GM19467 (cell line): ENCODE measurements around the gene SETD5.

Experiments
- ATAC-seq: cut with Tn5 transposase; IDR thresholded peaks from one replicate; pipeline ENCODE4 v1.9.1; 2021; ENCODE audit warnings: mild to moderate bottlenecking, moderate library complexity; ENCODE audit not compliant: unreplicated experiment

SETD5 gene, protein sequence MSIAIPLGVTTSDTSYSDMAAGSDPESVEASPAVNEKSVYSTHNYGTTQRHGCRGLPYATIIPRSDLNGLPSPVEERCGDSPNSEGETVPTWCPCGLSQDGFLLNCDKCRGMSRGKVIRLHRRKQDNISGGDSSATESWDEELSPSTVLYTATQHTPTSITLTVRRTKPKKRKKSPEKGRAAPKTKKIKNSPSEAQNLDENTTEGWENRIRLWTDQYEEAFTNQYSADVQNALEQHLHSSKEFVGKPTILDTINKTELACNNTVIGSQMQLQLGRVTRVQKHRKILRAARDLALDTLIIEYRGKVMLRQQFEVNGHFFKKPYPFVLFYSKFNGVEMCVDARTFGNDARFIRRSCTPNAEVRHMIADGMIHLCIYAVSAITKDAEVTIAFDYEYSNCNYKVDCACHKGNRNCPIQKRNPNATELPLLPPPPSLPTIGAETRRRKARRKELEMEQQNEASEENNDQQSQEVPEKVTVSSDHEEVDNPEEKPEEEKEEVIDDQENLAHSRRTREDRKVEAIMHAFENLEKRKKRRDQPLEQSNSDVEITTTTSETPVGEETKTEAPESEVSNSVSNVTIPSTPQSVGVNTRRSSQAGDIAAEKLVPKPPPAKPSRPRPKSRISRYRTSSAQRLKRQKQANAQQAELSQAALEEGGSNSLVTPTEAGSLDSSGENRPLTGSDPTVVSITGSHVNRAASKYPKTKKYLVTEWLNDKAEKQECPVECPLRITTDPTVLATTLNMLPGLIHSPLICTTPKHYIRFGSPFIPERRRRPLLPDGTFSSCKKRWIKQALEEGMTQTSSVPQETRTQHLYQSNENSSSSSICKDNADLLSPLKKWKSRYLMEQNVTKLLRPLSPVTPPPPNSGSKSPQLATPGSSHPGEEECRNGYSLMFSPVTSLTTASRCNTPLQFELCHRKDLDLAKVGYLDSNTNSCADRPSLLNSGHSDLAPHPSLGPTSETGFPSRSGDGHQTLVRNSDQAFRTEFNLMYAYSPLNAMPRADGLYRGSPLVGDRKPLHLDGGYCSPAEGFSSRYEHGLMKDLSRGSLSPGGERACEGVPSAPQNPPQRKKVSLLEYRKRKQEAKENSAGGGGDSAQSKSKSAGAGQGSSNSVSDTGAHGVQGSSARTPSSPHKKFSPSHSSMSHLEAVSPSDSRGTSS (N-terminal part only)

DNA sequence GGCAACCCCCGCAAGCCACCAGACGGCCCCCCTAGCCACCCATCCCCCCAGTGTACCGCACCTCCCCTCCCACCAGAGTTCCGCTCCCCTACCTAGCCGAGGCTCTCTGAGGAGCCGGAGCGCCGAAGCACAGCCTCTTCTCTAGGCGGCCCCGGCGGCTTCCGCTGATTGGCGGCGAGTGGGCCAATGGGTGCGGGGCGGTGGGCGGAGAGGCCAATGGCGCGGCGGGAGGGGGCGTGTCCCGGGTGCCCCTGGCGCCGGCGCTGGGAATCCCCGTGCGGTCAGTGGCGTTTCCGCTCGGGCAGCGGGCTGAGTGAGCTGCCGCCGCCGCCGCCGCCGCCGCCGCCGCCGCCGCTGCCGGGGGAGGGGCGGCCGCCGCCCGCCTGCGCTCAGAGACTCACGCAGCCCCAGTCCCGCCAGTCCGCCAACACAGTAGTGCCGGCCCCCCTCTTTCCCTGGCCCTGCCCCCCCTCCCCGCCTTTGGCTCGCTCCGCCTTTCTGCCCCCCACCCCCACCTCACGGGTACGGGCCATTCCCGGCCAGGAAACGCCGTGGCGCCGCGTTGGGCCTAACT, at the start of gene SETD5:
Gene SETD5 (plus strand): TSS at position 284 of the 574 bp plus-strand sequence. CDS start 31,324 bp downstream, outside the sequence.
- peak; percentile 51 for ATAC-seq

DNA sequence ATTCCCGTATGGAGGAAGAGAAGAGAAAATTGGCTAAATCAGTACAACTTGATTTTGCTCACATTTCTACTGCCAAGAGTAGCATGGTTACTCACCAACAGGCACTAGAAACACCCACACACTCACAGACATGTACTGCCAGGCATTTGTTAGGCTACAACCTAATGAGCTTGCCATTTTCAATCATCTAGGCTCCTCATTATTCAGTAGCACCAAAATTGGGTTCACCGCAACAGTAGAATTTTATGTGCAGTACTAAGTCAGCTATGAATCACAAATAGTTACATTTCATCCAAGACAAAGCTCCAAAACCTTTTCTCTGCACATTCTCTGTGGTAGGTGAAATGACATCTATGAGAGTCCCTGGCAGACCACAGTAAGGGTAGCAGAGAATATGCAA, 49.5 kb upstream of the SETD5 start:
- ATAC-seq, result no peak

DNA sequence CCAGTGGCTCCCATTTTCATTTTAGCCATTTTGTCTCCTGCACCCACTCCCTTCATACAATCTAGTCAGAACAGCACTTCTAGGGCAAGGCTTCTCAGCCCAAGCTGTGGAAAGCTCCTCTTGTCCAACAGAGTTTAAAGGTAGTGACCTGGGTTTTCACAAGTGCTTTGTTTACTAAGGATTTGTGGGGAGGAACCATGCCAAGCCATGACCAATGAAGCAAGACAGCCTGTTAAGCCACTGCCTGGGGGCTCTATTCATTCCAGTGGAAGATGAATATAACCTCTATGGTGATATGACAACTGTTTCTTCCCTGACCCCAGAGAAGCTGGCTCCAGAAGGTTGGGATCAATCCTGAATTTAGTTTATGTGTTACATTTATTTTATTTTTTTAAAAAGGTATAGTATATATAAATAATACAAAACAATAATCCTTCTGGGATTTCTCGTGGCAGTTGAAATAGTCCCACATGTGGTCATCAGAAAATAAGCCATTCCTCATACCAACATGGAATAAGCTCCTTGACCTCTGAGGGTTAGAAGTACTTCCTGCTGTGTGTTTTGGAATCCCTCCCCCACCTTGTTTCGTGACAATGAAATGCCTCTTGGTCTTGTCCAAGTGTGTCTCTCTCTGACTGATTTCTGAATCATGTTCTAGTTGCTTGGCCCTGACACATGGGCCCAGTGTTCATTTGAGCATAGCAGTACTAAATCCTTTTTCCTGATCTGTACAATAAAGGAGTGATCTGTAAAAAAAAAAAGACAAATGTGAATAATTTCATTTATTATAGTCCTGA, 47.9 kb upstream of the SETD5 start:
- no peak for ATAC-seq

DNA sequence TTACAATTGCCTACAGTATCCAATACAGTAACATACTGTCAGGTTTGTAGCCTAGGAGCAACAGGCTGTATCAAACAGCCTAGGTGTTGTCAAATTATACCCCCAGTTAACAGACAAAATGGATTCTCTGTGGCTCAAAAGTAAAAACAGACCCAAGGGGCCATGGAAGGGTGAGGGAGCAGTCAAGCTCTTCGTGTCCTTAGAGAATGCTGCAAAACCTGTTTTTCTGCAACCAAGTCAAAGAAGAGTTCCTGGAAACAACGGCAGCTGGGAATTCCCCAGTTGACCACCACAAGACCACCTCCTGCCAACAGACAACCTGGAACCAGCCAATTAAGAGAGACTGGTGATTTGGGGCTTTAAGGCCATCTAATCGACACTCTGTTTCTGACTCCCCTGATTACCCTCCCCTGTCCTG, 45.7 kb upstream of the SETD5 start:
- no peak for ATAC-seq

DNA sequence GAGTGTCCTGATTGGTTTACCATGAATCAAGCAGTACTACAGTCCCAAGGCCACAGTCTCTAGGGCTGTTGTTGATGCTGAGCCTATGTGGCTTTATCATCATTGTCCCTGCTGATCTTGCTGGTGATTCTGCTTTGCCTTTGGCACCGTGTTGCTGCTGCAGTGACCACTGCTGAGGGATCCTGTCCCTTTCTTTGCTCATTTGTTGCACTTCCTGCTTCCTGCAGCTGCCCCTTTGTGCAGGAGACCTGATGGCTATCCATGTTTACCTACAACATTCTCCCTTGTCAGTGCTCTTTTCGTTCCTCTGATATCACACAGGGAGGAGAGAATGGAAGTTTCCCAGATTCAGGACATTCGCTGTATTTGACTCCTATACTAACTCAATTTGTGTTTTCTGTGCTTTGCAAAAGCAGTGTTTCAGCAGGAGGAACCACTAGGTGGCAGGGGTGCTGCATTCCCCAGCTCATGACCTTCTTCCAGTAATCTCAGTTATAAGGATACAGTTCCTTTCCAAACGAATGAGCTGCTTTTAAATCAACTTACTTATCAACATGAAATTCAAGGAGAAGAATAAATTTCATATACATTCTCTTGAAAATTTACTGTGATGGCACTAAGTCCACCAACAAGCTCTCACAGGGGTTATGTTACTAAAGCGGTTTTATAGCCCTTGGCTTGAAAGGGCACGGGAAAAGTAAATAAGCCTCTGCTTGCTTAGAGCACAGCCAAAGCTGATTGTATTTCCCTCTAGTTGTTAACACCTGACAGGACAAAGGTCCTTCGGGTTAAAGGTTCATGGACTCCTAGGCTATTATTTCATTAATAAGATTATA, 44.3 kb upstream of the SETD5 start:
- ATAC-seq, result no peak

DNA sequence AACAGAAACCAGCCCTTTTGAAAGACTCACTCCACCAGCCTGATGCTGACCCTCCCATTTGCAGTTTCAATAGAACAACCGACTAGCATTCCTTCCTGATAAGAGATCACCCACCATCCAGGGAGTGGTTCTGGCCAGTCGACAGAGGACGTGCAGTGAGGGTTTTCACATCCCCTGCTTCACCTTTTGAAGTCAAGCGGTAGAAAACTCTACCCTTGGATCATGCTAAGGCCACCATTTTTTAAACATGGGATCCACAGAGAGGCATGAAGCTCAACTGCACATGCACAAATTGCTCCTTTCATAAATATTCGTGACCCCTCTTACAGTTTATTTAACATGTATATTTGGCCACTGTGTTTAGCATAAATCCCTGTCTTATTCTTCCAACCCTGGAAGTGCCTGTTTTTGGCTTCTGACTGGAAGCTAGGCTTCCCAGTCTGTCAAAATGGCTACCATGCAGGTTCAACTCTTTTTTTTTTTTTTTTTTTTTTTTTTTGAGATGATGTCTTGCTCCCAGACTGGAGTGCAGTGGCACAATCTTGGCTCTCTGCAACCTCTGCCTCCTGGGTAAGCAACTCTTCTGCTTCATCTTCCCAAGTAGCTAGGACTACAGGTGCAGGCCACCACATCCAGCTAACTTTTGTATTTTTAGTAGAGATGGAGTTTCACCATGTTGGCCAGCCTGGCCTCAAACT, 35.6 kb upstream of the SETD5 start:
- no peak for ATAC-seq

DNA sequence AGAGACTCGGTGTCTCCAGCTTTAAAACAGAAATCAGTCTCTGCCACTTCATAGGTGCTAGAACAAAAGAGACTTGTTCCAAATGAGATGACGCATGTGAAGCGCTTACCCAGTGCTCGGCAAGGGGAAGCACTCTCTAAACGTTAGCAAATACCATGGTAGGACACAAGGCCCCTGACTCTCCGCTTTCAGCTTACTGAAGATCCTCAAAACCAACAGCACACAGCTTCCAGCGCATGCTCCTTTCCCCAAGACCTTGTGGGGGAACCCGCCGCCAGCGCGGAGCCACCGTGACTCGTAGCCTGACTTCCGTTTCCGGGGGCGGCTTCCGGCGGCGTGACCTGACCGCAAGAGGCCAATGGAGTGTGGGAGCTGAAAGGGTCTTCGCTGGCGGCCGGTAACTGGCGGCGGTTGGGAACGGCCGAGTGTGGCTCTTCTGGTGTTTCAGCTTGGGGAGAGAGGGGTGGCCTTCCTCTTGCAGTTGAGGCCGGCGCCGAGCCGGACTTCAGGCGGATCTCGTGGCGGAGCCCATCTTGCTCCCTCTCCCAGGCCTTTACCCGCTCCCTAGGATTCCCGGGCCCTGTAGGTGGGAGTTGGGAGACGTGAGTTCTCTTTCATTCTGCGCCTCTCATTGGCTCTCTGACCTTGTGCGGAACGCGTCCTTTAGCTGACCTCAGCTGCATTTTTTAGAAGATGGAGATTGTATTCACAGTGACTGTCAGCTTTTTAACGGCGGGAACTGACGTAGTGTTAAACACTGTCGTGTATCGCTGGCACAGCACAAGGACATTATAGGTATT, 34.5 kb upstream of the SETD5 start, which contains the start of gene THUMPD3:
Gene THUMPD3 (plus strand): TSS at position 324 of the 800 bp plus-strand sequence. CDS start 2,015 bp downstream, outside the sequence.
- ATAC-seq, result peak; percentile 98

DNA sequence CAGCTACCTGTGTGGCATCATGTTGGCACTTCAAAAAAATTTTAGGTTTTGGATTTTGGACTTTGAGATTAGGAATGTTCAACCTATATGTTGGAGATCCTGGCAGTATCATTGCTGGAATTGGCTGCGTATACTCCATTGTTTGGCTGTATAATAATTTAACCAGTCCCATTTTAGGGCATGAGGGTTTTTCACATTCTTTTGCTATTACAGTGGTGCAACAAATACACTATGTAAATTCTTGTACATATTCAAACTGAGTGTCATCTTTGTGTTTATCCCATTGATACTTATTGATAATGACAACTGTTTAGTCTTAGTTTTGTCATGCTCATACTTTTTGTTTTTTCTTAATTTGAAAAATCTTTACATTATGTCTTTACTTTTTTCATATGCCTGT, 27.9 kb upstream of the SETD5 start:
- no peak for ATAC-seq

DNA sequence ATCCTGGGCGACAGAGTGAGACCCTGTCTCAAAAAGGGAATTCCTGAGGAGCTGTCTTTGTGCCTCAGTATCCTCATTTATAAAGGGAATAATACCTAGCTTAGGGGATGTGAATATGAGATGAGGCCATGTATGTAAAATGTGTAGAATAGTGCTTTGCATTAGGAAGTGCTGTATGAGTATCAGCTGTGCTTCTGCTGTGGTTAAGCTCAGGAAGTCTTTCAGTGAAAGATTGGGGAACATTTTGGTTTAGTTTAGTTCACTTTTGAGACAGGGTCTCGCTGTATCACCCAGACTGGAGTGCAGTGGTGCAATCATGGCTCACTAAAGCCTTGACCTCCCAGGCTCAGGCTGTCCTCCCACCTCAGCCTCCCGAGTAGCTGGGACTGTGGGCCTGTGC, 23.9 kb upstream of the SETD5 start:
- no peak for ATAC-seq

DNA sequence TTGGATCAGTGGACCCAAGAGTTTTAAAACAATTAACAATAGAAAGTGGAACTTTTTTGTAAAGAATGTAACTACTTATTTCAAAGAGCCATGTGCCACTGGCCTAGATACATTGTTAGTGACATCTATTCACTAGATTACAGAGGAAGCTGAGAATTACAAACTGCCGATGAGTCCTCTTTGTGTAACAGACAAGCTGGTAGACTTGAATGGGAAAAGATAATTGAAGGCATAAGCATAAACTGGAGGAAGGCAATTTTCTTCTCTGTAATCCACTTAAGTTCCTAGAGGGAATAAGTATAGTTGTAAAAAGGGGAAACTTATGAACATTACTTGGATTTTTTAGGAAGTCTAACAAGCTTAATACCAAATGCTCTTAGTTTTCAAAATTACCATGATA, 19.4 kb upstream of the SETD5 start:
- no peak for ATAC-seq

DNA sequence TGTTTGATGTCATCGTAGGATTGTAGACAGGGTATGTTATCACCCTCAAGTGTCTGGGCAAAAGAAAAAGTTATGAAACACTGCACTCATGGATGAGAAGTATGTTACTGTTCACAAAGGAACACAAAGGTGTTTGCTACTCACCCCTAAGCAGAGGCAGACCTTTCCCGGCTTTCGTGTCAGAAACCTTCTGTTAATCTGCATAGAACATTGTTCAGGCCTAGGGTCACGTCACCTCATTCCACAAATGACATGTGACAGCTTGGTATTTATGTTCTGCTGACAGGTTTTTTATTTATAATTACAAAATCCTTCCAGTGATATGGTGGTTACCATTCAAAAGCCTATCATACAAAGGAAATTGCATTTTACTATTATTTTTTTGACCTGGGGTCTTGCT, 18.1 kb upstream of the SETD5 start:
- ATAC-seq, result no peak

DNA sequence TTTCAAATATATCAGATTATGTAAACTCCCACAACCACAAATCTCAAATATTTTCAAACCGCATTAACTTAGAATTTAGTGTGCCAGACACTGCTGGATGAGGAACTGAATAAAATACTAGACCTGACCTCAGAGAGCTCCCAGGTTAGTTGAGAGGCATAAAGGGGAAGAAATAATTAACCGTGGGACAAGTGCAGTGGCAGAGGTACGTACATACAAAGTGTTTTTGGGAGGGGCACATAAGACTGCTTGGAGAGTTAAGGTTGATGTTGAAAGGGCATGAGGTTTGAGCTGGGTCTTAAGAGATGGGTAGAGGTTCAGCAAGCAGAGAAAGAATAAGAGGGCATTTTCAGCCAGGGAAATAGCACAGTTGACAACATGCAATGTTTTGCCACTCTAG, 17.4 kb upstream of the SETD5 start:
- no peak for ATAC-seq

DNA sequence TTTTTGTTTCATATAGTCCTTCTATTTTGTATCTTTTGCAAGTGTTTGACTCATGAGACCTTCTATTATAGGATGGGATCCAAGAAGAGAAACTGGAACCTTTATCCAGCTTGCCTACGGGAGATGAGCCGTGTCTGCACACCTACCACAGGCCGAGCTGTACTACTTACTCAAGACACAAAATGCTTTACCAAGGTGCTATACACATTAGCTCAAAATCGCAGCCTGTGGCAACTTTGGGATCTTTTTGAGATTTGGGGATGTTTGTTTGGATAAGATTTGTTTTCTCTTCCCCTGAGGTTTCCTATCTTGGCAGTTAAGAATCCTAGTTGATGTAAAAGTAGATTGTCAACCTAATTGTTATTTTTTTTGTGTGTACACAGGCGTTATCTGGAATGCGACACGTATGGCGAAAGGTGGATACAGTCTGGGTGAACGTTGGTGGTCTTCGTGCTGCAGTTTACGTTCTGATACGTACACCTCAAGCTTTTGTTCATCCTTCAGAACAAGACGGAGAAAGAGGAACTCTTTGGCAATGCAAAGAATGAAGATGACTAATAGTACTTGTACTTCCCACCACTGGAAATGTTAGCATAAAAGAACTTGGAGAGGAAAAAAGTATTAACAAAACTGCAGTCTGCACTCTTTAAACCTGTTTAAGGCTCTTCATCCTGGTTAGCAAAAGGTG, 13.1 kb upstream of the SETD5 start:
- ATAC-seq, result no peak

DNA sequence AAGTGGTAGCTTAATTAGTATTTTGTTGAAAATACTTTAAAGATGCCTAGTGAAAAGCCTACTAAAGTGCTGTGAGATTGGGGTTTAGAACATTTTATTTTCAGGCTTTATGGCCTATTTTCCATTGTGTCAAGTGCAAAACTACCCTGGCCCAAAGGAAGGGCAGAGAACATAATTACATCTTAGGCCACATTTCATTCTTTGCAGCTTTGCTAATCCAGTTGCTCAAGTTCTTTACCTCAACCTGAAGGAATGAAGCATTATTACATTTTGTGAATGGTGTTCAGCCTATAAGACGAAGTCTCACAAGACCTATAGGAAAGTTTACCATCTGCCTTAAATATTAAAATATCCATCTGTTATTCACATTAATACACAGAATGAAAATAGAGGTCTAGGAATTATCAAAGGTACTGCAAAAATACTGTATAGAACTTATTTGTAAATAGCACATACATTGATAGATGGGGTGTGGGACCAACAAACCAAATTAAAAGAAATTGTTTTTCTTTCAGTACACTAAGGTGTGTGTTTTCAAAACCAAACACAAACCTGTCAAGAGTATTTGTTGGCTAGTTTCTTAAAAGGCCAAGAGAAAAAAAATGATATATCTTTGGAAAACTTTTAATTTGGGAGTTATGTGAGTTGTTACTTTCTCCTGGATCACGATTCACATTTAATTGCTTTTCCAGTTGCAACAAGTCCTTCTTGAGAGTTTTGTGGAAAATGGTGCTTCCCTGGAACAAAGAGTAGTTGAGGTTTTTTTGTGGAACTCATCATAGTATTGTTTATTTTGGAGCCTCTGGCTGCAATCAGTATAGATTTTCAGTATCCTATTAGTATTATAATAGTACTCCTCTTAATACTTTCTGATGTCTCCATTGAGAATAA, 12.0 kb upstream of the SETD5 start:
- ATAC-seq, result no peak

DNA sequence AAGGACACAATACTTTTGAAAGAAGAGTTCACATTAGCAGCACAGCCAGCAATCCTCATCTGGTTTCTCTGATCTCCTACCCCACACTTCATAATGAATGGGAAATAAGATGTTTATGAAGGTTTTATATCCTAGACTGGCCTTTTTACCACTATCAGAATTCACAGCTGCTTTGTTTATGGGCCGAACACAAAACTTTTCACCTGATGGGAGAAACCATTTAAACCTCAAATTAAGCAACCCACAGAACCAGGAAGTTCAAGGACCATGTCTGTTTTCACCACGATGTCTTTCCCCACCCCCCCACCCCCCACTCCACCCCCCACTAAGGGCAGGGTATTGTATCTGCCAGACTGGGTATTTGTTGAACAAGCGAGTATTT, 11.3 kb upstream of the SETD5 start:
- no peak for ATAC-seq
